ENCODE data around the gene ZBTB40. TPM values are rescaled to one million over a fixed set of nuclear protein-coding genes. Genes with fewer than 3 reads are reported as not detected.

ZBTB40 gene
- total RNA-seq, 4 donors from 2014 or later, result 12.2 to 19.6 (median 15.4) TPM

- TF ChIP-seq CTCF (IDR thresholded peaks at IDR 0.05; ENCODE audit: low read depth), result no peak
Observed at GRCh38 chr1:22457345-22457744, 5.7 kb downstream of the ZBTB40 start.

GRCh38 chr1:22457836-22458235, 6.2 kb downstream of the ZBTB40 start:
- no peak for TF ChIP-seq CTCF (IDR thresholded peaks at IDR 0.05; ENCODE audit: low read depth)

- no peak for TF ChIP-seq CTCF (IDR thresholded peaks at IDR 0.05; ENCODE audit: low read depth)
Observed at GRCh38 chr1:22461100-22461499, 9.4 kb downstream of the ZBTB40 start.

- TF ChIP-seq CTCF (IDR thresholded peaks at IDR 0.05; ENCODE audit: low read depth), result no peak
Observed at GRCh38 chr1:22461678-22462527, 10.3 kb downstream of the ZBTB40 start.

- TF ChIP-seq CTCF (IDR thresholded peaks at IDR 0.05; ENCODE audit: low read depth), result no peak
Observed at GRCh38 chr1:22462928-22463327, 11.3 kb downstream of the ZBTB40 start.

- no peak for TF ChIP-seq CTCF (IDR thresholded peaks at IDR 0.05; ENCODE audit: low read depth)
Observed at GRCh38 chr1:22465015-22465565, 13.4 kb downstream of the ZBTB40 start.

GRCh38 chr1:22465671-22466070, 14.0 kb downstream of the ZBTB40 start:
- no peak for TF ChIP-seq CTCF (IDR thresholded peaks at IDR 0.05; ENCODE audit: low read depth)

Data from subcutaneous adipose tissue (tissue), 4 donors.